ENCODE results near the gene PDE6A. TPM values are rescaled to one million over a fixed set of nuclear protein-coding genes. Genes with fewer than 3 reads are reported as not detected.

The PDE6A gene
- total and polyA plus RNA-seq, 2 of the 8 experiments (the other 6 are each of a cell fraction or from before 2014, with no cell fraction given) = not detected

DNA sequence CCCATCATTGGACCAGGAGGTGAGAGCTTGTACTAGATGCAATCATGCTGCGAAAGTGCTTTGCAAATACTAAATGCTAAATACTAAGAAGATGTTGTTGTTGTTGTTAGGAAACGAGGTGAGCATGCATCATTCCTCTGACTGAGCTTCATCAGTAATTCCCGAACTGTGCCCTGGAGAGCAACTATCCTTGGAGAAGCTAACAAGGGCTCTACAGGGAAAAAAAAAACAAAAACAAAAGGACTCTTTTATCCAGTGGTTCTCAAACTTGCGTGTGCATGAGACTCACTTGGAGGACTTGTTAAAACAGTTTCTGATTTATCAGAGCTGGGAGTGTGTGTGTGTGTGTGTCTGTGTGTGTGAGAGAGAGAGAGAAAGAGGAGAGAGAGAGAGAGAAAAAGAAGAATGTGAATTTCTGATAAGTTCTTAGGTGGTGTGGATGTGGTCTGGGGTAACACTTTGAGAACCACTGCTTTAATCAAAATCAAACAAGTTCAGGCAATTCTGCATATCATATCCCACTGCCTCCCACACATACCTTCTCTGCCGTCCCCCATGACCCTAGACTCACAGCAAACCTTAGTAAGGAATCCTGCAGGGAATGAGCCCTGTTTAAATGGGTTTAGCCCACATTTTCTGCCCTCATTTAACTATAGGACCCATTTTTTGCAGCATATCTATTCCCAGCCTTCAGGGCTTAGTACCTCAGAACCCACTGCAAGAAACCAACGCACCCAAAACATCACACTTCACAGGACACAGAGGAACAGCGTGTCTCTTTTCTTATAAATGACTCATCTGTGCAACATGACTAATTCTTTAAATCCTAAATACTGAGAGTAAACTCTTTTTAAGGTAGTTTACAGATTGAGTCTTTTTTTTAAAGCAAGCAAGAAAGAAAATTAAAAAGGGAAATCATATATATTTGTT is 48.9 kb downstream of the PDE6A start (continued):
- TF ChIP-seq SAP30 (IDR thresholded peaks at IDR 0.05; ENCODE audit: insufficient read depth, insufficient replicate concordance, low read length) = no peak
- TF ChIP-seq JUND (IDR thresholded peaks at IDR 0.05; ENCODE audit: low read length) = no peak
- TF ChIP-seq NRF1 (IDR thresholded peaks at IDR 0.05; ENCODE audit: low read depth, low read length) = no peak
- TF ChIP-seq SIX5 (IDR thresholded peaks at IDR 0.05; ENCODE audit: low read depth, low read length) = no peak
- TF ChIP-seq RNF2 (IDR thresholded peaks at IDR 0.05; ENCODE audit: borderline replicate concordance, low read depth, low read length, missing control alignments, poor library complexity, severe bottlenecking) = no peak
- TF ChIP-seq PHF8 (conservative IDR thresholded peaks at IDR 0.05; ENCODE audit: low read depth, low read length) = no peak
- TF ChIP-seq, protein P1, sequence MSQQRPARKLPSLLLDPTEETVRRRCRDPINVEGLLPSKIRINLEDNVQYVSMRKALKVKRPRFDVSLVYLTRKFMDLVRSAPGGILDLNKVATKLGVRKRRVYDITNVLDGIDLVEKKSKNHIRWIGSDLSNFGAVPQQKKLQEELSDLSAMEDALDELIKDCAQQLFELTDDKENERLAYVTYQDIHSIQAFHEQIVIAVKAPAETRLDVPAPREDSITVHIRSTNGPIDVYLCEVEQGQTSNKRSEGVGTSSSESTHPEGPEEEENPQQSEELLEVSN (IDR thresholded peaks at IDR 0.05) = no peak
- TF ChIP-seq ASH2L (IDR thresholded peaks at IDR 0.05; ENCODE audit: low read length) = no peak
- TF ChIP-seq TAF1 (IDR thresholded peaks at IDR 0.05; ENCODE audit: low read depth, low read length) = no peak
- TF ChIP-seq SP1 (IDR thresholded peaks at IDR 0.05; ENCODE audit: low read depth, low read length) = no peak
